Measurements from ENCODE around the gene CAMSAP3. TPM values are rescaled to one million over a fixed set of nuclear protein-coding genes. Genes with fewer than 3 reads are reported as not detected.

CAMSAP3 gene
- total and polyA plus RNA-seq, 2 donors from 2014 or later = 18.5 to 19.3 TPM

DNA sequence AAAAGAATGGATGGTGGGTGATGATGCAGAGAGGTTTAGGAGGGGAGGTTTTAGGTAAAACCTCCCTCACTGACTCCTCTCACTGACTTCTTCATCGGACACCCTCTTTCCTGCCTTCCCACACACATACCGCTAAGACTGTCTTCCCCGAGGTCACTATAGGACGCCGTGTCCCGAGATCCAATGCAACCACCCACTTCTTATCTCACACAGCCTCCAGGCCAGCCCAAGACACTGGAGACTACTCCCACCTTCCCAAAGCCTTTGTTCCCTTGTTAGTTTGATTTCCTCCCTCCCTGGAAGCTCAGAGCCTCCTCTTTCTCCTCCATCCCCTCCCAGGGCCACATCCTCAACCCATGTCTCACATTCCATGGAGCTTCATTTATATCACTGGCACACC is 16.5 kb upstream of the CAMSAP3 start:
- H3K27ac ChIP-seq (ENCODE audit: low read depth in 2 of 2, low read length in 2 of 2) = no peak overlapping the region
- no peaks in the 10 kb centered on the region for H3K9me3 ChIP-seq (ENCODE audit: control insufficient read depth in 2 of 3, insufficient read depth in 1 of 3, low read length in 3 of 3)
- no peaks in the 10 kb centered on the region for H3K36me3 ChIP-seq (ENCODE audit: control insufficient read depth in 2 of 3, insufficient read depth in 3 of 3, low read length in 3 of 3)
- H3K9ac ChIP-seq (ENCODE audit: low read length in 3 of 3) = no peak overlapping the region
- no peaks in the 10 kb centered on the region for H3K4me1 ChIP-seq (ENCODE audit: control insufficient read depth in 2 of 3, insufficient read depth in 2 of 3, low read depth in 1 of 3, low read length in 3 of 3)
- DNase-seq = no peak
- intact Hi-C loops (cut with DNase I) = no loop called here
- TF ChIP-seq, protein P1, sequence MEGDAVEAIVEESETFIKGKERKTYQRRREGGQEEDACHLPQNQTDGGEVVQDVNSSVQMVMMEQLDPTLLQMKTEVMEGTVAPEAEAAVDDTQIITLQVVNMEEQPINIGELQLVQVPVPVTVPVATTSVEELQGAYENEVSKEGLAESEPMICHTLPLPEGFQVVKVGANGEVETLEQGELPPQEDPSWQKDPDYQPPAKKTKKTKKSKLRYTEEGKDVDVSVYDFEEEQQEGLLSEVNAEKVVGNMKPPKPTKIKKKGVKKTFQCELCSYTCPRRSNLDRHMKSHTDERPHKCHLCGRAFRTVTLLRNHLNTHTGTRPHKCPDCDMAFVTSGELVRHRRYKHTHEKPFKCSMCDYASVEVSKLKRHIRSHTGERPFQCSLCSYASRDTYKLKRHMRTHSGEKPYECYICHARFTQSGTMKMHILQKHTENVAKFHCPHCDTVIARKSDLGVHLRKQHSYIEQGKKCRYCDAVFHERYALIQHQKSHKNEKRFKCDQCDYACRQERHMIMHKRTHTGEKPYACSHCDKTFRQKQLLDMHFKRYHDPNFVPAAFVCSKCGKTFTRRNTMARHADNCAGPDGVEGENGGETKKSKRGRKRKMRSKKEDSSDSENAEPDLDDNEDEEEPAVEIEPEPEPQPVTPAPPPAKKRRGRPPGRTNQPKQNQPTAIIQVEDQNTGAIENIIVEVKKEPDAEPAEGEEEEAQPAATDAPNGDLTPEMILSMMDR (IDR thresholded peaks at IDR 0.05; ENCODE audit: borderline replicate concordance, extremely low read depth, insufficient read depth) = no peak
- no peak for FAIRE-seq
- H3K4me3 ChIP-seq (ENCODE audit: low read length in 3 of 3) = no peak overlapping the region
- H3K27me3 ChIP-seq (ENCODE audit: control insufficient read depth, insufficient read depth, low read length) = no peaks in the 10 kb centered on the region

DNA sequence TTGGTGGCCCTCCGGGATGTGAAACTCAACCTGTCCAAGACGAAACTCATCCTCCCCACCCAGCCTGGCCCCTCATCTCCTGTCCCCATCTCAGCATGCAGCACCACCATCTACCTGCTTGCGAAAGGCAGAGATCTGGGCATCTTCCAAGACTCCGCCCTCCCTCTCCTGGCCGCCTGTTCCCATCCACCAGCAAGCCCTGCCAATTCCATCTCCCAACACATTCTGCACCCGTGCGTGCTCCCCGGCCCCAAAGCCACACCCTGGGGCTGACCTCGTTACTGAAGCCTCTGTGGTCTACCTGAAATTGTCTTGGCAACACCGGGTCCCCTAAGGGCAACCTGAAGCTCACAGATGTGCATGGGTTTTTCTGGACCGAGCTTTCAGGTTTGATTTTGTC is 13.2 kb upstream of the CAMSAP3 start:
- FAIRE-seq (no peak), DNase-seq (no peak)
- no peaks in the 10 kb centered on the region for H3K4me1 ChIP-seq (ENCODE audit: control insufficient read depth in 2 of 3, insufficient read depth in 2 of 3, low read depth in 1 of 3, low read length in 3 of 3)
- H3K27me3 ChIP-seq (ENCODE audit: control insufficient read depth, insufficient read depth, low read length) = no peaks in the 10 kb centered on the region
- H3K9ac ChIP-seq (ENCODE audit: low read length in 3 of 3) = no peak overlapping the region
- no peaks in the 10 kb centered on the region for H3K36me3 ChIP-seq (ENCODE audit: control insufficient read depth in 2 of 3, insufficient read depth in 3 of 3, low read length in 3 of 3)
- H3K27ac ChIP-seq (ENCODE audit: low read depth in 2 of 2, low read length in 2 of 2) = no peak overlapping the region
- TF ChIP-seq, protein P1 (IDR thresholded peaks at IDR 0.05; ENCODE audit: borderline replicate concordance, extremely low read depth, insufficient read depth) = no peak
- H3K9me3 ChIP-seq (ENCODE audit: control insufficient read depth in 2 of 3, insufficient read depth in 1 of 3, low read length in 3 of 3) = no peaks in the 10 kb centered on the region
- H3K4me3 ChIP-seq (ENCODE audit: low read length in 3 of 3) = no peak overlapping the region
- intact Hi-C loops (cut with DNase I) = no loop called here

DNA sequence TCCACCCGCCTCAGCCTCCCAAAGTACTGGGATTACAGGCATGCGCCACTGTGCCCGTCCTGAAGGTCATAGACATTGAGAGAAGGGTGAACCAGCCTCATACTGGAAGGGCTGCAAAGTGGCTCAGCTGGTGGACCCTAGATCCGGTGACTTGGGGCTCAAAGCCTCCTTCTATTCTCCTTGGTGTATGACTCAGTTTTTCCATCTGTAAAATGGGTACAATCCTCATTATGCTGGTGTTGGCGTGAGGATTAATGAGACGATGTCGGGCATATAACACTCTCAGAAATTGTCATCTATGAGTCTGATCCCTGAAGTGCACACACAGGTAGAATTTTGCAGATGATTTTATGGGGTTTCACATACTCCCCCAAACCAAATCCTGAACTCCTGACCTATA is 5.8 kb upstream of the CAMSAP3 start:
- no peaks in the 10 kb centered on the region for H3K9me3 ChIP-seq (ENCODE audit: control insufficient read depth in 2 of 3, insufficient read depth in 1 of 3, low read length in 3 of 3)
- FAIRE-seq (no peak), DNase-seq (no peak)
- intact Hi-C loops (cut with DNase I) = no loop called here
- no peak overlapping the region for H3K27ac ChIP-seq (ENCODE audit: low read depth in 2 of 2, low read length in 2 of 2)
- no peak overlapping the region for H3K9ac ChIP-seq (ENCODE audit: low read length in 3 of 3)
- H3K4me3 ChIP-seq (ENCODE audit: low read length in 3 of 3) = no peak overlapping the region
- no peaks in the 10 kb centered on the region for H3K36me3 ChIP-seq (ENCODE audit: control insufficient read depth in 2 of 3, insufficient read depth in 3 of 3, low read length in 3 of 3)
- TF ChIP-seq, protein P1 (IDR thresholded peaks at IDR 0.05; ENCODE audit: borderline replicate concordance, extremely low read depth, insufficient read depth) = no peak
- no peaks in the 10 kb centered on the region for H3K27me3 ChIP-seq (ENCODE audit: control insufficient read depth, insufficient read depth, low read length)
- no peaks in the 10 kb centered on the region for H3K4me1 ChIP-seq (ENCODE audit: control insufficient read depth in 2 of 3, insufficient read depth in 2 of 3, low read depth in 1 of 3, low read length in 3 of 3)

DNA sequence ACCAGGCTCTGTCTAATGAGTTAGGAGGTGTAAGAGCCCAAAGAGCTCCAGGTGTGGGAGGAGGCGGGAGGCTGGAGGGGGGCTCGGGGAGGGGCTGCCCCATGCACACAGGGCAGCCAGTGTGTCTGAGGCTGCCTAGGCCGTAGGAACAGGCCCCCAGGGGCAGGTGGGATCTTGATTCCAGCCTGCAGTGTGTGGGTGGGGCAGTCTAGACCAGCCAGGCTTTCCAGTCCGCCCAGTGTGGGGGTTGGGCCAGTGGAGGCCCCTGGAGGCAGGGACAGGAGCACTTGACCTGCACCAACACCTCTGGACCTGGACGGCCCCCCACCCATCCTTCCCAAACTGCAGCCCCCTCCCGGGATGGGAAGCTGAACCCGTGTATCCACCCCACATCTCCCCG is 5.4 kb upstream of the CAMSAP3 start:
- DNase-seq = peak in 2 of 5 donors; percentile 26 to 29
- Histone ChIP-seq H3K9ac (ENCODE audit: low read length in 3 of 3) (no peak overlapping the region), H3K4me1 (ENCODE audit: control insufficient read depth in 2 of 3, insufficient read depth in 2 of 3, low read depth in 1 of 3, low read length in 3 of 3) (no peaks in the 10 kb centered on the region), H3K9me3 (ENCODE audit: control insufficient read depth in 2 of 3, insufficient read depth in 1 of 3, low read length in 3 of 3) (no peaks in the 10 kb centered on the region), H3K4me3 (ENCODE audit: low read length in 3 of 3) (no peak overlapping the region), H3K27me3 (ENCODE audit: control insufficient read depth, insufficient read depth, low read length) (no peaks in the 10 kb centered on the region), H3K36me3 (ENCODE audit: control insufficient read depth in 2 of 3, insufficient read depth in 3 of 3, low read length in 3 of 3) (no peaks in the 10 kb centered on the region), H3K27ac (ENCODE audit: low read depth in 2 of 2, low read length in 2 of 2) (no peak overlapping the region)
- TF ChIP-seq, protein P1 (IDR thresholded peaks at IDR 0.05; ENCODE audit: borderline replicate concordance, extremely low read depth, insufficient read depth) = no peak
- intact Hi-C loops (cut with DNase I) = no loop called here
- no peak for FAIRE-seq
